ENCODE results near the gene AQP1.

AQP1 gene

DNA sequence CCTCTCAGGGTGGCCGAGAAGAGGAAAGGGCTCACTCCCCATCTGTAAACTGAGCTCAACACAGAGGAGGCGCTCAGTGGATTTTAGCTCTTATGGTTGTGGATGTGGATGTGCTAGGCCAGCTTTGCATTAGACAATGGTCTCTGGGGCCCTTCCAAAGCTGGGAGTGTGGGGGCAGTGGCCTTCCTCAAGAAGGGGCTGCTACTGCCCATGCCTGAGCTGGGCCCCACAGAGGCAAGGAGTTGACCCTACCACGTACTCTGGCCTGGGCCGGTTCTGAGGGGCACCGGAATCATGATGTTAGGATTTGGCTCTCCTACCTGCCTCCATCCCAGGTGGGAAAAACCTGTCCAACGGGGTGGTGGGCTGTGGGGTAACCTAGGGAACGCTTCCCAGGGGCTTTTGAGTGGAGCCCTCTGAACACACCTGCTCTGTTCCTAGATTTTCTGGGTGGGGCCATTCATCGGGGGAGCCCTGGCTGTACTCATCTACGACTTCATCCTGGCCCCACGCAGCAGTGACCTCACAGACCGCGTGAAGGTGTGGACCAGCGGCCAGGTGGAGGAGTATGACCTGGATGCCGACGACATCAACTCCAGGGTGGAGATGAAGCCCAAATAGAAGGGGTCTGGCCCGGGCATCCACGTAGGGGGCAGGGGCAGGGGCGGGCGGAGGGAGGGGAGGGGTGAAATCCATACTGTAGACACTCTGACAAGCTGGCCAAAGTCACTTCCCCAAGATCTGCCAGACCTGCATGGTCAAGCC is 11.5 kb downstream of the AQP1 start:
- DNase-seq, result no peak

- no peak for DNase-seq
These were observed 12.2 kb downstream of the AQP1 start for GRCh38 chr7:30923774-30924413.

DNA sequence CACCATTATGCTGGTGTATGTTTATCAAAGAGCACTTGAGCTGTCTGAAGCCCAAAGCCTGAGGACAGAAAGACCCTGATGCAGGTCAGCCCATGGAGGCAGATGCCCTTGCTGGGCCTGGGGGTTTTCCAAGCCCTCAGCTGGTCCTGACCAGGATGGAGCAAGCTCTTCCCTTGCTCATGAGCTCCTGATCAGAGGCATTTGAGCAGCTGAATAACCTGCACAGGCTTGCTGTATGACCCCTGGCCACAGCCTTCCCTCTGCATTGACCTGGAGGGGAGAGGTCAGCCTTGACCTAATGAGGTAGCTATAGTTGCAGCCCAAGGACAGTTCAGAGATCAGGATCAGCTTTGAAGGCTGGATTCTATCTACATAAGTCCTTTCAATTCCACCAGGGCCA is 13.0 kb downstream of the AQP1 start:
- DNase-seq, result no peak

- DNase-seq, result no peak
These were observed 13.5 kb downstream of the AQP1 start for GRCh38 chr7:30925117-30925516.

DNA sequence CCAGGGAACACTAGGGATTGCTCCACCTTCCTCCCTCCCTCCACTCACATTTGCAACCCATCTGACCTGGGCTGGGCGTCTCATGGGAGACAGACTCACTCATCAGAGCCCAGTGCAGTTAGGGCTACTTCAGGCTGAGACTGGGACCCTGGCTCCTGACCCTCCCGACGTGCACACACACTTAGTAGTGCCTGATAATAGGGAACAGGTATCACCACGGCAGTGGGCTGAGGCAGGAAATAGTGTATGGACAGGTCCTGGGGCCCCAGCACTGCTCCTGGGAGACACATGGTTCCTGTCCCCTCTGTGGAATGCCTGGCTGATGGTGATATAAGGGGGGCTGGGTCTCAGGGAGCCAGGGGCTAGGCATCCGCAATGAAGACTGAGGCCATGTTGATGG is 14.3 kb downstream of the AQP1 start:
- no peak for DNase-seq

- DNase-seq, result no peak
These were observed 14.7 kb downstream of the AQP1 start for GRCh38 chr7:30926313-30926712.

- DNase-seq, result no peak
These were observed 15.4 kb downstream of the AQP1 start for GRCh38 chr7:30927040-30927439.

GRCh38 chr7:30927559-30927958 is 15.9 kb downstream of the AQP1 start:
- no peak for DNase-seq

- no peak for DNase-seq
These were observed 16.7 kb downstream of the AQP1 start for GRCh38 chr7:30928254-30928872.

- no peak for DNase-seq
These were observed 18.0 kb downstream of the AQP1 start for GRCh38 chr7:30929686-30930085.

- no peak for DNase-seq
These were observed 19.0 kb downstream of the AQP1 start for GRCh38 chr7:30930621-30931020.

GRCh38 chr7:30931161-30931928 is 19.7 kb downstream of the AQP1 start:
- DNase-seq, result no peak

- no peak for DNase-seq
These were observed 20.4 kb downstream of the AQP1 start for GRCh38 chr7:30931929-30932540.

- DNase-seq, result no peak
These were observed 20.9 kb downstream of the AQP1 start for GRCh38 chr7:30932562-30932961.

- DNase-seq, result no peak
These were observed 21.7 kb downstream of the AQP1 start for GRCh38 chr7:30933124-30933974.

DNA sequence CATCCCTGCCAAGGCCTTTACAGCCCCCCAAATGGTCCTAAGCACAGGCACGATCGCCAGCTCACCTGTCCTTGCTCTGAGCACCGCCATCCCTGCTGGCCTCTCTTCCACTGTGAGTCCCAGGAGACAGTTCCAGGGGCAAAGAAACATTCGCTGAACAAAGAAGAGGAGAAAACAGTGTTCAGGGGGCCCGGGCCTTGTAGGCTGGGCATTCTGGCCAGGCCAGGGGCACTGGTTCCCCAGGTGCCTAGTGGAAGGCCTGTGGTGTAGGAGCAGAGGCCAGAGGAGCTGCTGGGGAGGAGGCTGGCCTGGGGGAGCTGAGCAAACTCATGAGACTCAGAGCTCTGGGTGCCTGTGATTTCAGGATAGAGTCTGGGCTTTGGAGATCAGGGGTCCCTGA is 22.6 kb downstream of the AQP1 start:
- no peak for DNase-seq

DNA sequence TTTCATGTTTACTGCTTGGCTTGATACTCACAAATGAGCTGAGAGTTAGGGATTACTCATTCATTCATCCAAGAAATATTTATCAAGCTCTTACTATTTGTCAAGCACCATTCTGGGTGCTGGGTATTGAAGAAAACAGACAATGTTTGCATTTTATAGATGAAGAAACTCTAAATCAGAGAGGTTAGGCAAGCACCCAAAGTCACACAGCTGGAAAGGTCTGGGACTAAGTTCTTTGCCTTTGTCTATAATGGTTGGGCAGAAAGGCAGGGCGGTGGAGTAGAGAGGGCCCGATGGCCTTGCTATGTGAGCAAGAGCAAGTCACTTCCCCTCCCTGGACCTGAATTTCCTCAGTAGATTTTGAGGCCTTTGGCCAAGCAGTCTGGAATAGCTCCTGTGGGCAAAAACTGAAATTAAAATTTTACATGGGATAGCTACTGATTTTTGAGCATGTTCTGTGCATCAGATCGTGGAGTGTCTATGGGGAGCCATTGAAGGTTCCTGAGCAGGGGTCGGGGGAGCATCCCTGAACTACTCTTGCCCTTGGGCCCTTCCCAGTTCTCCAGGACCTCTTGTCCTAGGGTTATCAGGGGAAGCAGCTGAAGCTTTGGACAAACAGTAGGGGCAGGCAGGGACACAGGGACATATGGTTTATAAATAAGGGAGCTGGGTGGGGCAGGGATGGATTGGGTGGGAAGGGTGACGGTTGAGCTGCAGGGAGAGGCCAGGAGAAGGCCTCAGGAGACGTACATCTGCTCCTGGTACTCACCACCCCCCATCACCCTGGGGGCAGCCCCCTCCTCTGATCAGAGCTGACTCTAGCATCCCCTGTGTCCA is 23.3 kb downstream of the AQP1 start:
- DNase-seq, result no peak

DNA sequence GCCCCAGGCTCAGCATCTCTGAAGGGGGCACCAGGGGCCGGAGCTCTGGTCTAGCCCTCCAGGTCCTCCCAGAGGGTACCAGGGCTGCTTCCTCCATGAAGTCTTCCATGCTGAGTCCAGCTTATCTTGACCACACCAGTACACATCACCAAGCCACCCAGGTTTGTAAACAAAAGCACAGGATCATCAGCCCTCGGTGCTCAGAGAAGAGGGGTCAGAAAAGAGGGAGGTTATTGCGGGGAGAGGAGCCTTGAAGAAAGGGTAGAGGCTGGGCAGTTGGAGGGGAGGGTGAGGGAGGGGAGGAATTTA is 23.9 kb downstream of the AQP1 start:
- DNase-seq, result no peak

- no peak for DNase-seq
These were observed 25.1 kb downstream of the AQP1 start for GRCh38 chr7:30936650-30937245.

GRCh38 chr7:30937416-30937815 is 25.8 kb downstream of the AQP1 start:
- DNase-seq, result no peak

Data from DMS153 (cell line).